B cell (primary cell): Measurements from ENCODE around the gene EXOSC2.

Source experiments
- CTCF ChIP-seq: fragments of 200-600 bp; IDR thresholded peaks from one replicate; pipeline ENCODE4 v1.8.0; 2022; ENCODE audit warnings: antibody characterized with exemption, mild to moderate bottlenecking
- EZH2 ChIP-seq: IDR thresholded peaks from 2 replicates; pipeline ENCODE4 v1.6.1; 2012; ENCODE audit warnings: borderline replicate concordance, low read depth, mild to moderate bottlenecking, moderate library complexity, low read length; ENCODE audit not compliant: insufficient read depth, poor library complexity, severe bottlenecking

GRCh38 chr9:130718562-130718961 lies 25.0 kb downstream of the EXOSC2 start:
- TF ChIP-seq CTCF (no peak), EZH2 (no peak)
